Measurements from ENCODE around the gene BNIP1. TPM values are rescaled to one million over a fixed set of nuclear protein-coding genes. Genes with fewer than 3 reads are reported as not detected.

BNIP1 gene
- total RNA-seq, 1 donor from 2014 or later: 6.1 TPM

DNA sequence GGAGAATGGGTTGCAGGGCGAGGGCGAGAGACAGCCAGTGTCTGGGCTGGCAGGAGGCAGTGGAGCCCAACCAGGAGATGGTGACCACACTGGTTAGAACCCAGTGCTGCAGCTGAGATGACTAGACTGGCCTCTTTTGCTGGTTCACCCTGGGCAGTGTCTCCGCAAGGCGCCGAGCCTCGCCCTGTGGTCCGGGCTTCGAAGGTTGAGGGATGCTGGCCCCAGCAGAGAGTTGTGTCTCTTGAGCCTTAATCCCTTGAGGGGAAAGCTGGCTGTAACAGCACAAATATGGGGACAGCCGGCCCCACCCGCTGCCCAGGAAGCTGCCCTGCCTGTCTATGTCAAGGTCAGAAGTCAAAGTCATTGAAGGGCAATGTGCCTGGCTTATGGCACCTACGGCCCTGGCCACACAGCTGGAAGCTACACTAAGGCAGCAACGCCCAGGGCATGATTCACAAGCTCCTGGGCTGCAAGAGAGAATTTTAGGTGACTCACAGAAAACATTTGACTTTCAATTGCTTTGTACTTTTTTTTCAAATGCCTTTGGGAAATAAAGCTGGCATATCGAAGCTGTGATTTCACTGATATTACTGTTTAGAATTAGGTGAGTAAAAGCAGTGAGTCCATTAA lies 57.4 kb downstream of the BNIP1 start:
- Mint-ChIP-seq H3K36me3 (ENCODE audit: insufficient read depth) (peaks cover 2% of the 10 kb centered on the region), H3K4me1 (ENCODE audit: low read depth) (no peaks in the 10 kb centered on the region), H3K27me3 (peaks cover 47% of the 10 kb centered on the region), H3K27ac (no peak overlapping the region), H3K4me3 (ENCODE audit: low read depth) (no peak overlapping the region), H3K9me3 (ENCODE audit: low read depth) (peaks cover 4% of the 10 kb centered on the region)
- no peak for DNase-seq (ENCODE audit: low spot score, unreplicated experiment)
- TF ChIP-seq, protein P1, sequence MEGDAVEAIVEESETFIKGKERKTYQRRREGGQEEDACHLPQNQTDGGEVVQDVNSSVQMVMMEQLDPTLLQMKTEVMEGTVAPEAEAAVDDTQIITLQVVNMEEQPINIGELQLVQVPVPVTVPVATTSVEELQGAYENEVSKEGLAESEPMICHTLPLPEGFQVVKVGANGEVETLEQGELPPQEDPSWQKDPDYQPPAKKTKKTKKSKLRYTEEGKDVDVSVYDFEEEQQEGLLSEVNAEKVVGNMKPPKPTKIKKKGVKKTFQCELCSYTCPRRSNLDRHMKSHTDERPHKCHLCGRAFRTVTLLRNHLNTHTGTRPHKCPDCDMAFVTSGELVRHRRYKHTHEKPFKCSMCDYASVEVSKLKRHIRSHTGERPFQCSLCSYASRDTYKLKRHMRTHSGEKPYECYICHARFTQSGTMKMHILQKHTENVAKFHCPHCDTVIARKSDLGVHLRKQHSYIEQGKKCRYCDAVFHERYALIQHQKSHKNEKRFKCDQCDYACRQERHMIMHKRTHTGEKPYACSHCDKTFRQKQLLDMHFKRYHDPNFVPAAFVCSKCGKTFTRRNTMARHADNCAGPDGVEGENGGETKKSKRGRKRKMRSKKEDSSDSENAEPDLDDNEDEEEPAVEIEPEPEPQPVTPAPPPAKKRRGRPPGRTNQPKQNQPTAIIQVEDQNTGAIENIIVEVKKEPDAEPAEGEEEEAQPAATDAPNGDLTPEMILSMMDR (IDR thresholded peaks at IDR 0.05; ENCODE audit: unreplicated experiment): no peak

DNA sequence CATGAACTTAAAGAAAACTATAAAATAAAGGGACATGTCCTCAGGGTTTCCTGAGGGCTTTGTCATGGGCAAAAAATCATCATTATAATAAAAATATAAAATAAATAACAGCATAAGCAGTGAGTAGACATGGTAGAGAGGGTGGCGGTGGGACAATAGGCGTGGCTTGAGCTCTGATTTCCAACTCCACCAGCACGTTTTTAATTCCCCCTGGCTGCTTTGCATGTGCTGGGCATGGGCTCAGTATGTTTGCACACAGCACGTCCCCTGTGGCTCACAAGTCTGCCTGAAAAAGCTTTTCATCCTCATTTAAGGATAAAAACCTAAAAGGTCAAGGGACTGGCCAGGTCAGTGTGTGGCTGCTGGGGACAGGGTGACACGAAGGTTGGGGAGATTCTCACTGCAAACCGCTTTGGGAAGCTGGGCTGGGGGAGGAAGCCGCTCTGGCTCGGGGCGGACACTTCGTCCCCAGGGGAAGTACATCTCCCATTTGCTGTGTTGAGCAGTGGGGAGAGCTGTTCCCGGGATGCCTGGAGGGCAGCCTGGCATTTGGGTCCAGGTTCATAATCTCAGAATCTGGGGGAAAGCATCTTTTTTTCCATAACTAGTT lies 58.0 kb downstream of the BNIP1 start:
- peaks cover 4% of the 10 kb centered on the region for H3K9me3 Mint-ChIP-seq (ENCODE audit: low read depth)
- H3K36me3 Mint-ChIP-seq (ENCODE audit: insufficient read depth): peaks cover 2% of the 10 kb centered on the region
- peaks cover 51% of the 10 kb centered on the region for H3K27me3 Mint-ChIP-seq
- TF ChIP-seq, protein P1 (IDR thresholded peaks at IDR 0.05; ENCODE audit: unreplicated experiment): no peak
- H3K4me3 Mint-ChIP-seq (ENCODE audit: low read depth): no peak overlapping the region
- H3K4me1 Mint-ChIP-seq (ENCODE audit: low read depth): no peaks in the 10 kb centered on the region
- no peak for DNase-seq (ENCODE audit: low spot score, unreplicated experiment)
- no peak overlapping the region for H3K27ac Mint-ChIP-seq

DNA sequence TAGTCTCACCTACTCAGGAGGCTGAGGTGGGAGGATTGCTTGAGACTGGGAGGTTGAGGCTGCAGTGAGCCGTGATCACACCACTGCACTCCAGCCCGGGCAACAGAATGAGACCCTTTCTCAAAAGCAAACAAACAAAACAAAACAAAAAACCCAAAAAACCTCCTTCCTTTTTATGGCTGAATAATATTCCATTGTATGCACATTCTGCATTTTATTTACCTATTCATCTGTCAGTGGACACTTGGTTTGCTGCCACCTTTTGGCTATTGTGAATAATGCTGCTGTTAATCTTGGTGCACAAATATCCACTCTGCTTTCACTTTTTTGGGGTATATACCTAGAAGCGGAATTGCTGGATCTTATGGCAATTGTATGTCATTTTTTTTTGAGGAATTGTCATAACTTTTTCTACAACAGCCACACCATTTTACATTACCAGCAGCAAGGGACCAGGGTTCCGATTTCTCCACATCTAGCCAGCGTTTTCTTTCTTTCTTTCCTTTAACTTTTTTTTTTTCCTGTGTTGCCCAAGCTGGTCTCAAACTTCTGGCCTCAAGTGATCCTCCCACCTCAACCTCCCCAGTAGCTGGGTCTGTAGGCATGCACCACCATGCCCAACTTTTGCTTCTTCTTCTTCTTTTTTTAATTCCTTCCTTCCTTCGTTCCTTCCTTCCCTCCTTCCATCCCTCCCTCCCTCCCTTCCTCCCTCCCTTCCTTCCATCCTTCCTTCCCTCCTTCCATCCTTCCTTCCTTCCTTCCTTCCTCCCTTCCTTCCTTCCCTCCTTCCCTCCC lies 60.1 kb downstream of the BNIP1 start:
- peaks cover 61% of the 10 kb centered on the region for H3K27me3 Mint-ChIP-seq

DNA sequence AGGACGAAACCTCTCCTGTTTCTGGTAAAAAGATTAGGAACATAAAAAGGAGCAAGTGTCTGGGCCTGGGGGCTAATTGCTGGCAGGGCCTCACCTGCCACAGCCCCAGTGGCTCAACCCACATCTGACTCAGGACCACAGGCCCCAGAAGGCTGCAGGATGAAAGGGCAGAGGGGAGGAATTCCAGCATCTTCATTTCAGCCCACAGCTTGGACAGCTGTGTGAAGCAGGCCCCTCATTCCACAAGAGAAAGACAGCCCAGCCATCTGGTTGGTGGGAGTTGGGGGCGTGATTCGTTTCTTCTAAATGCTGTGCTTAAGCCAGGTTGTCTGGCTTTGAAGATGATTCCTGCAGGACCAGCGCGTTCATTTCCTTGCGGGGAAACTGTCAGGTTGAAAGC lies 61.6 kb downstream of the BNIP1 start:
- TF ChIP-seq, protein P1 (IDR thresholded peaks at IDR 0.05; ENCODE audit: unreplicated experiment): no peak
- peaks cover 68% of the 10 kb centered on the region for H3K27me3 Mint-ChIP-seq
- H3K36me3 Mint-ChIP-seq (ENCODE audit: insufficient read depth): no peaks in the 10 kb centered on the region
- H3K27ac Mint-ChIP-seq: no peak overlapping the region
- H3K4me3 Mint-ChIP-seq (ENCODE audit: low read depth): no peak overlapping the region
- no peak for DNase-seq (ENCODE audit: low spot score, unreplicated experiment)
- peaks cover 2% of the 10 kb centered on the region for H3K9me3 Mint-ChIP-seq (ENCODE audit: low read depth)
- no peaks in the 10 kb centered on the region for H3K4me1 Mint-ChIP-seq (ENCODE audit: low read depth)

More for the DNA sequence above, 60.1 kb downstream of the BNIP1 start:
- no peaks in the 10 kb centered on the region for H3K4me1 Mint-ChIP-seq (ENCODE audit: low read depth)
- DNase-seq (ENCODE audit: low spot score, unreplicated experiment): no peak
- H3K9me3 Mint-ChIP-seq (ENCODE audit: low read depth): peaks cover 5% of the 10 kb centered on the region
- no peak overlapping the region for H3K27ac Mint-ChIP-seq
- H3K4me3 Mint-ChIP-seq (ENCODE audit: low read depth): no peak overlapping the region
- TF ChIP-seq, protein P1 (IDR thresholded peaks at IDR 0.05; ENCODE audit: unreplicated experiment): peak; percentile 53
- peaks cover 2% of the 10 kb centered on the region for H3K36me3 Mint-ChIP-seq (ENCODE audit: insufficient read depth)

DNA sequence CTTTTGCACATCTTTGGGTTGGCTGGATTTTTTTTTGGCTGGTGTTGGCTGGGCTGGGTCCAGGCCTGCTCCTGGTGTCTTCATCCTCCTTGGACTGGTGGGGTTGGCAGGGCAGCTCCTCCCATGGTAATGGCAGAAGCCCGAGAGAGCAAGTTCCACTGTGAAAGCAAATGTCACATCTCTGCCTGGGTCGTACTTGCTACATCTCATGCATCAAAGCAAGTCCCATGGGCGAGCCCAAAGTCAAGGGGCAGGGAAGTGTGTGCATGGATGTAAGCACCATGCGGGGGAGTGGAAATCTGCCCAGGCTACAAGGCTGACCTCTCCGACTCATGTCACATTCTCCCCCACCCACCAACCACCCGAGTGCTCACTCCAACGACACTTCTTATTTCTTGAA lies 64.0 kb downstream of the BNIP1 start:
- DNase-seq (ENCODE audit: low spot score, unreplicated experiment): no peak
- H3K4me1 Mint-ChIP-seq (ENCODE audit: low read depth): no peaks in the 10 kb centered on the region
- peaks cover 57% of the 10 kb centered on the region for H3K27me3 Mint-ChIP-seq
- peaks cover 2% of the 10 kb centered on the region for H3K9me3 Mint-ChIP-seq (ENCODE audit: low read depth)
- no peaks in the 10 kb centered on the region for H3K36me3 Mint-ChIP-seq (ENCODE audit: insufficient read depth)
- no peak overlapping the region for H3K27ac Mint-ChIP-seq
- TF ChIP-seq, protein P1 (IDR thresholded peaks at IDR 0.05; ENCODE audit: unreplicated experiment): no peak
- no peak overlapping the region for H3K4me3 Mint-ChIP-seq (ENCODE audit: low read depth)

Data from progenitor cell of endocrine pancreas (in vitro differentiated cells).